GM18505 (cell line): Measurements from ENCODE around the gene MCF2L2.

Experiments used
- ATAC-seq: cut with Tn5 transposase; IDR thresholded peaks from one replicate; pipeline ENCODE4 v1.9.1; 2021; ENCODE audit not compliant: unreplicated experiment
- POLR2A ChIP-seq: IDR thresholded peaks from 4 replicates; pipeline ENCODE4 v1.6.1; 2011; ENCODE audit warnings: borderline replicate concordance; ENCODE audit not compliant: insufficient read depth, insufficient read length; ENCODE audit errors: extremely low read depth

Gene MCF2L2

GRCh38 chr3:183134844-183135243, 293.6 kb downstream of the MCF2L2 start:
- TF ChIP-seq POLR2A, result no peak
- no peak for ATAC-seq

- no peak for ATAC-seq
- no peak for TF ChIP-seq POLR2A
Observed at GRCh38 chr3:183132409-183132808, 296.0 kb downstream of the MCF2L2 start.

- no peak for TF ChIP-seq POLR2A
- ATAC-seq, result no peak
Observed at GRCh38 chr3:183131735-183132134, 296.7 kb downstream of the MCF2L2 start.

- TF ChIP-seq POLR2A, result no peak
- ATAC-seq, result no peak
Observed at GRCh38 chr3:183131186-183131725, 297.2 kb downstream of the MCF2L2 start.

GRCh38 chr3:183129243-183129642, 299.2 kb downstream of the MCF2L2 start:
- no peak for ATAC-seq
- TF ChIP-seq POLR2A, result no peak

GRCh38 chr3:183128709-183129108, 299.7 kb downstream of the MCF2L2 start:
- no peak for ATAC-seq
- TF ChIP-seq POLR2A, result no peak
